CD4-positive, alpha-beta memory T cell (primary cell): ENCODE data around the gene TLCD3A. TPM values are rescaled to one million over a fixed set of nuclear protein-coding genes. Genes with fewer than 3 reads are reported as not detected.

Experiments
- CTCF ChIA-PET: fragments of 350-600 bp; sonication (Branson Sonifier 250); formaldehyde crosslinking; loops from one replicate; lab custom pipeline; 2021; ENCODE audit warnings: inconsistent platforms; ENCODE audit not compliant: partially characterized antibody; lab: Charles Lee
- POLR2A ChIA-PET: fragments of 350-600 bp; sonication (Branson Sonifier 250); formaldehyde crosslinking; loops from one replicate; lab custom pipeline; 2021; ENCODE audit not compliant: partially characterized antibody; lab: Charles Lee
- DNase-seq, 5 donors: peaks; one replicate each; pipeline versions ENCODE4 v3.0.0 to v3.0.0-alpha.2; 2020 to 2022; ENCODE audit warnings: mixed read lengths in 1 of 5
- H3K27ac ChIP-seq: one replicate; pipeline ENCODE4 v1.7.0; 2013; ENCODE audit warnings: low read depth, low read length
- H3K27me3 ChIP-seq: 2 replicates; pipeline ENCODE4 v1.7.0; 2013; ENCODE audit warnings: mild to moderate bottlenecking, low read length, moderate library complexity; ENCODE audit not compliant: insufficient read depth
- H3K36me3 ChIP-seq: 2 replicates; pipeline ENCODE4 v1.7.0; 2013; ENCODE audit warnings: mild to moderate bottlenecking, low read length, moderate library complexity; ENCODE audit not compliant: insufficient read depth
- H3K4me1 ChIP-seq: 2 replicates; pipeline ENCODE4 v1.7.0; 2013; ENCODE audit warnings: mild to moderate bottlenecking, low read length, moderate library complexity; ENCODE audit not compliant: insufficient read depth
- H3K4me3 ChIP-seq, 2 donors: one replicate each; pipeline ENCODE4 v1.7.0; 2013; ENCODE audit warnings: low read length in 2 of 2, mild to moderate bottlenecking in 1 of 2
- H3K9me3 ChIP-seq, 2 donors: one replicate each; pipeline ENCODE4 v1.7.0; 2013; ENCODE audit warnings: low read length in 2 of 2, control low read depth in 1 of 2; ENCODE audit not compliant: control insufficient read depth in 1 of 2
- H3K27ac Mint-ChIP-seq, 7 donors: one replicate each; pipeline ENCODE4 v1.8.0; 2020 to 2021; ENCODE audit warnings: mixed read lengths in 7 of 7, mild to moderate bottlenecking in 6 of 7, inconsistent platforms in 3 of 7, moderate library complexity in 3 of 7
- H3K27me3 Mint-ChIP-seq, 2 donors: one replicate each; pipeline ENCODE4 v1.8.0; 2020 to 2021; ENCODE audit warnings: mixed read lengths in 2 of 2
- H3K36me3 Mint-ChIP-seq, 2 donors: one replicate each; pipeline ENCODE4 v1.8.0; 2020 to 2021; ENCODE audit warnings: mixed read lengths in 2 of 2, inconsistent platforms in 1 of 2, mild to moderate bottlenecking in 1 of 2
- H3K4me1 Mint-ChIP-seq, 4 donors: one replicate each; pipeline ENCODE4 v1.8.0; 2020 to 2021; ENCODE audit warnings: mixed read lengths in 4 of 4, mild to moderate bottlenecking in 1 of 4
- H3K4me3 Mint-ChIP-seq, 8 donors: one replicate each; pipeline ENCODE4 v1.8.0; 2020 to 2021; ENCODE audit warnings: mixed read lengths in 8 of 8, mild to moderate bottlenecking in 7 of 8, moderate library complexity in 6 of 8, inconsistent platforms in 3 of 8
- H3K9me3 Mint-ChIP-seq, 8 donors: one replicate each; pipeline ENCODE4 v1.8.0; 2020 to 2021; ENCODE audit warnings: mixed read lengths in 8 of 8, mild to moderate bottlenecking in 5 of 8, inconsistent platforms in 3 of 8, moderate library complexity in 1 of 8
- intact Hi-C: fragments of 100-400 bp; cut with micrococcal nuclease; formaldehyde crosslinking; loops from one replicate; pipeline ENCODE4 v1.15.1; 2023
- polyA plus RNA-seq, 2 donors: library from polyadenylated mRNA; unstranded; fragments of 300-500 nt; fragmentation: Illumina TruSeq; gene quantifications; one replicate each; pipeline ENCODE4 v1.2.3, GENCODE V29; 2021
- total RNA-seq, 2 experiments: library from RNA; stranded (reverse); gene quantifications; one replicate each; pipeline ENCODE4 v1.2.3, GENCODE V29; 2021

TLCD3A gene
- total and polyA plus RNA-seq, 4 experiments from 2014 or later, result 0.42 to 0.55 (median 0.47) TPM; not detected in 1

DNA sequence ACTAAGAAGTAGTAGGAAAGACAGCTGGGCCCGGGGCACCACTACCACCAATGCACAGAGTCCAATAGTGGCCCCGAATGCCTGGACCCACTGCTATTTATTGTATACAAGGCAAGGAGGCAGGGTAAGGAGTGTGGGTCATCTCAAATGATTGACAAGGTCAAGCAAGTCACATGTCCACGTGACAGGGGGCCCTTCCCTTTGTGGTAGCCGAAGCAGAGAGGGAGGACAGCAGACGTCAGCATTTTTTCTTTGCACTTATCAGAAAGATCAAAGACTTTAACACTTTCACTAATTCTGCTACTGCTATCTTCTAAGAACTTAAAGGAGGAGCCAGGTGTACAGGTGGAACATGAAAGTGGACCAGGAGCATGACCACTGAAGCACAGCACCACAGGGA lies 24.3 kb upstream of the TLCD3A start:
- Mint-ChIP-seq H3K9me3 (no peaks in the 10 kb centered on the region), H3K27me3 (no peaks in the 10 kb centered on the region), H3K27ac (no peak overlapping the region), H3K36me3 (peaks cover 25 to 47% of the 10 kb centered on the region in 2 donors), H3K4me3 (no peak overlapping the region), H3K4me1 (peaks cover 27 to 31% (median 30%) of the 10 kb centered on the region in 4 donors)
- Histone ChIP-seq H3K4me1 (peaks cover 3% of the 10 kb centered on the region), H3K27me3 (no peaks in the 10 kb centered on the region), H3K36me3 (peaks cover 19% of the 10 kb centered on the region), H3K9me3 (no peaks in the 10 kb centered on the region), H3K4me3 (no peak overlapping the region), H3K27ac (no peak overlapping the region)
- ChIA-PET CTCF (no interaction called here), POLR2A (no interaction called here)
- intact Hi-C loops, result loop anchor here (10.0 kb wide), 1 partner anchor 313 kb away; no protein-coding TSS in a partner anchor
- DNase-seq, result no peak

DNA sequence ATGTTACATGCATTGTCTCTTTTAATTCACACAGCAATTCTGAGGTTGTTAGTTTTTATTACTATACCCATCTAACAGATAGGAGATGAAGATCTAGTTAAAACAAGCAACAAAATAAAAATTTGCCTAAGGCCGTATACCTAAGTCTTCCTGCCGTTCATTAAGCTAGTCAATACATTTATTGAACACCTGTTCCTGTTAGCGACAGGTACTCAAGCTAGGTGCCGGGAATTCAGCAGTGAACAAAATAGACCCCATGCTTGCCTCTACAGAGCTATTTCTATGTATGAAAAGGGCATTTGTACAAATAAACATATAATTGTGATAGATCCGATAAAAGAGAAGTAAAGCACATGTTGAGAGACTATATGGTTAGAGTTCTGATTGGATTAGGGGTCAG lies 14.3 kb upstream of the TLCD3A start:
- Histone ChIP-seq H3K27me3 (no peaks in the 10 kb centered on the region), H3K27ac (no peak overlapping the region), H3K36me3 (no peaks in the 10 kb centered on the region), H3K9me3 (no peaks in the 10 kb centered on the region), H3K4me3 (no peak overlapping the region), H3K4me1 (peaks cover 17% of the 10 kb centered on the region)
- intact Hi-C loops, result no loop called here
- Mint-ChIP-seq H3K27ac (no peak overlapping the region), H3K36me3 (peaks cover 0 to 8% of the 10 kb centered on the region in 2 donors), H3K4me3 (no peak overlapping the region), H3K4me1 (peaks cover 7 to 18% (median 14%) of the 10 kb centered on the region in 4 donors), H3K9me3 (peaks cover 0 to 2% (median 0%) of the 10 kb centered on the region in 8 donors), H3K27me3 (peaks cover 0 to 2% of the 10 kb centered on the region in 2 donors)
- POLR2A ChIA-PET, result no interaction called here
- no peak for DNase-seq
- CTCF ChIA-PET, result interaction anchor here (0.6 to 1.5 kb wide), 2 partner anchors 18 to 292 kb away, joined by 5 to 6 read pairs; no protein-coding TSS in a partner anchor

GRCh38 chr17:720706-721539 lies 11.5 kb upstream of the TLCD3A start:
- Mint-ChIP-seq H3K36me3 (no peaks in the 10 kb centered on the region), H3K27ac (no peak overlapping the region), H3K27me3 (peaks cover 0 to 2% of the 10 kb centered on the region in 2 donors), H3K9me3 (no peaks in the 10 kb centered on the region), H3K4me1 (peaks cover 0 to 5% (median under 1%) of the 10 kb centered on the region in 4 donors), H3K4me3 (no peak overlapping the region)
- POLR2A ChIA-PET, result no interaction called here
- no peak overlapping the region for H3K4me3 ChIP-seq
- intact Hi-C loops, result no loop called here
- CTCF ChIA-PET, result interaction anchor here (1.2 kb wide), 1 partner anchor 21 kb away, joined by 3 read pairs; no protein-coding TSS in a partner anchor
- no peaks in the 10 kb centered on the region for H3K27me3 ChIP-seq
- no peaks in the 10 kb centered on the region for H3K9me3 ChIP-seq
- no peak for DNase-seq
- no peak overlapping the region for H3K27ac ChIP-seq
- H3K4me1 ChIP-seq, result no peaks in the 10 kb centered on the region
- H3K36me3 ChIP-seq, result no peaks in the 10 kb centered on the region

DNA sequence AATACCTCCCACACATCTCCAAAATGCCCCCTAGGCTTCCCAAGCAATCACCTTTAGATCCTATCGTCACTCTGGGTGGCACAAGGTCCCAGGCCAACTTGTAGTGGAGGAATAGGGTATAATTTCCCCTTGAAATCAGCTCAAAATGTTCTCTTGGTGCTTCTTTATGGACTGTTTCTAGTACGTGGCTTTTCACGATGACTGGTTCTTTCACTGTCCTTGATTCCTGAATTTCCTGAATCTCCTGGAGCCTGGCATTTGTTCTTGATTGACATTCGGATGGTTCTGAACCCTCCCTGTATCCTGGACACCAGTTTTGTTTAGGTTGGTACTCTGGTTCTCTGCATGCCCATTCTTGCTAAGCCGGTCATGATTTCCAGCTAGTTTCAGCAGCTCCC lies 10.9 kb upstream of the TLCD3A start:
- Histone ChIP-seq H3K4me1 (no peaks in the 10 kb centered on the region), H3K27ac (no peak overlapping the region), H3K4me3 (no peak overlapping the region), H3K9me3 (no peaks in the 10 kb centered on the region), H3K27me3 (no peaks in the 10 kb centered on the region), H3K36me3 (no peaks in the 10 kb centered on the region)
- intact Hi-C loops, result no loop called here
- no peak overlapping the region for H3K27ac Mint-ChIP-seq
- DNase-seq, result no peak
- no peak overlapping the region for H3K4me3 Mint-ChIP-seq
- no peaks in the 10 kb centered on the region for H3K36me3 Mint-ChIP-seq
- POLR2A ChIA-PET, result no interaction called here
- CTCF ChIA-PET, result interaction anchor here (1.2 kb wide), 1 partner anchor 22 kb away, joined by 3 read pairs; no protein-coding TSS in a partner anchor
- H3K4me1 Mint-ChIP-seq, result peaks cover 0 to 5% (median under 1%) of the 10 kb centered on the region in 4 donors
- peaks cover 0 to 2% of the 10 kb centered on the region in 2 donors for H3K27me3 Mint-ChIP-seq
- no peaks in the 10 kb centered on the region for H3K9me3 Mint-ChIP-seq

GRCh38 chr17:725084-725483 lies 7.3 kb upstream of the TLCD3A start:
- peaks cover 2 to 6% of the 10 kb centered on the region in 2 donors for H3K27me3 Mint-ChIP-seq
- H3K27ac ChIP-seq, result no peak overlapping the region
- H3K4me1 Mint-ChIP-seq, result no peaks in the 10 kb centered on the region
- H3K9me3 Mint-ChIP-seq, result peaks cover 0 to 1% (median 0%) of the 10 kb centered on the region in 8 donors
- H3K36me3 Mint-ChIP-seq, result no peaks in the 10 kb centered on the region
- no peaks in the 10 kb centered on the region for H3K4me1 ChIP-seq
- DNase-seq, result no peak
- H3K36me3 ChIP-seq, result no peaks in the 10 kb centered on the region
- ChIA-PET CTCF (no interaction called here), POLR2A (no interaction called here)
- no peak overlapping the region for H3K4me3 ChIP-seq
- no peaks in the 10 kb centered on the region for H3K27me3 ChIP-seq
- no peak overlapping the region for H3K4me3 Mint-ChIP-seq
- intact Hi-C loops, result no loop called here
- H3K9me3 ChIP-seq, result no peaks in the 10 kb centered on the region
- no peak overlapping the region for H3K27ac Mint-ChIP-seq

GRCh38 chr17:725746-726145 lies 6.7 kb upstream of the TLCD3A start:
- POLR2A ChIA-PET, result no interaction called here
- H3K4me1 Mint-ChIP-seq, result no peaks in the 10 kb centered on the region
- CTCF ChIA-PET, result no interaction called here
- no peaks in the 10 kb centered on the region for H3K36me3 ChIP-seq
- no peaks in the 10 kb centered on the region for H3K4me1 ChIP-seq
- H3K4me3 Mint-ChIP-seq, result no peak overlapping the region
- DNase-seq, result no peak
- H3K9me3 ChIP-seq, result no peaks in the 10 kb centered on the region
- no peak overlapping the region for H3K4me3 ChIP-seq
- peaks cover 2 to 8% of the 10 kb centered on the region in 2 donors for H3K27me3 Mint-ChIP-seq
- H3K27ac Mint-ChIP-seq, result no peak overlapping the region
- no peak overlapping the region for H3K27ac ChIP-seq
- intact Hi-C loops, result no loop called here
- no peaks in the 10 kb centered on the region for H3K27me3 ChIP-seq
- H3K9me3 Mint-ChIP-seq, result peaks cover 0 to 1% (median 0%) of the 10 kb centered on the region in 8 donors
- H3K36me3 Mint-ChIP-seq, result no peaks in the 10 kb centered on the region

- no peaks in the 10 kb centered on the region for H3K9me3 ChIP-seq
- H3K27ac ChIP-seq, result no peak overlapping the region
- DNase-seq, result no peak
- POLR2A ChIA-PET, result no interaction called here
- intact Hi-C loops, result no loop called here
- CTCF ChIA-PET, result no interaction called here
- no peaks in the 10 kb centered on the region for H3K27me3 ChIP-seq
- H3K9me3 Mint-ChIP-seq, result peaks cover 0 to 1% (median 0%) of the 10 kb centered on the region in 8 donors
- no peak overlapping the region for H3K27ac Mint-ChIP-seq
- no peaks in the 10 kb centered on the region for H3K36me3 Mint-ChIP-seq
- no peak overlapping the region for H3K4me3 ChIP-seq
- H3K4me1 Mint-ChIP-seq, result peaks cover 0 to under 1% (median 0%) of the 10 kb centered on the region in 4 donors
- no peak overlapping the region for H3K4me3 Mint-ChIP-seq
- no peaks in the 10 kb centered on the region for H3K36me3 ChIP-seq
- H3K4me1 ChIP-seq, result no peaks in the 10 kb centered on the region
- peaks cover 2 to 8% of the 10 kb centered on the region in 2 donors for H3K27me3 Mint-ChIP-seq
Observed at GRCh38 chr17:726271-726919, 6.0 kb upstream of the TLCD3A start.
